Measurements from ENCODE around the gene CLCN3. TPM values are rescaled to one million over a fixed set of nuclear protein-coding genes. Genes with fewer than 3 reads are reported as not detected.

The CLCN3 gene
- total RNA-seq, 6 donors from 2014 or later = 16.2 to 54.4 (median 30.4) TPM

- ATAC-seq (ENCODE audit: low FRiP score in 2 of 2) = no peak
These were observed 121.2 kb downstream of the CLCN3 start for GRCh38 chr4:169741569-169741968.

GRCh38 chr4:169744601-169745000 lies 124.2 kb downstream of the CLCN3 start:
- no peak for ATAC-seq (ENCODE audit: low FRiP score in 2 of 2)
- TF ChIP-seq POLR2A (IDR thresholded peaks at IDR 0.05) (no peak), POLR2AphosphoS5 (IDR thresholded peaks at IDR 0.05) (no peak), EP300 (IDR thresholded peaks at IDR 0.05) (no peak), CTCF (IDR thresholded peaks at IDR 0.05) (no peak)
- DNase-seq = no peak
- WGBS, 2 donors = 97 to 100% methylated on average over 1 of the region's 1 CpG
- H3K4me3 ChIP-seq = no peak overlapping the region
- no peaks in the 10 kb centered on the region for H3K4me1 ChIP-seq
- peaks cover 0 to 34% (median 9%) of the 10 kb centered on the region in 4 donors for H3K36me3 ChIP-seq
- H3K27me3 ChIP-seq = no peaks in the 10 kb centered on the region
- H3K9me3 ChIP-seq = no peaks in the 10 kb centered on the region
- H3K27ac ChIP-seq = no peak overlapping the region

More at GRCh38 chr4:169741569-169741968, 121.2 kb downstream of the CLCN3 start:
- Histone ChIP-seq H3K4me3 (no peak overlapping the region), H3K36me3 (peaks cover 0 to 35% (median 5%) of the 10 kb centered on the region in 4 donors), H3K27ac (no peak overlapping the region), H3K27me3 (no peaks in the 10 kb centered on the region), H3K4me1 (no peaks in the 10 kb centered on the region), H3K9me3 (no peaks in the 10 kb centered on the region)
- 91 to 93% methylated on average over 2 of the region's 2 CpGs for WGBS, 2 donors
- TF ChIP-seq POLR2AphosphoS5 (IDR thresholded peaks at IDR 0.05) (no peak), POLR2A (IDR thresholded peaks at IDR 0.05) (no peak), EP300 (IDR thresholded peaks at IDR 0.05) (no peak)
- no peak for DNase-seq

- no peak for ATAC-seq (ENCODE audit: low FRiP score in 2 of 2)
- 100% methylated on average over 1 of the region's 1 CpG; no CpG with 5 or more reads in 1 of the 2 donors for WGBS, 2 donors
These were observed 124.9 kb downstream of the CLCN3 start for GRCh38 chr4:169745291-169745690.

GRCh38 chr4:169756971-169757574 lies 136.7 kb downstream of the CLCN3 start:
- Histone ChIP-seq H3K9me3 (no peaks in the 10 kb centered on the region), H3K4me3 (peak overlapping the region; percentile 66 to 94 (median 72)), H3K27ac (peak overlapping the region; percentile 31 to 82 (median 62)), H3K4me1 (peaks cover 11 to 21% (median 14%) of the 10 kb centered on the region in 4 donors), H3K36me3 (peaks cover 0 to 15% (median 3%) of the 10 kb centered on the region in 4 donors), H3K27me3 (no peaks in the 10 kb centered on the region)
- WGBS, 2 donors = 5% methylated on average over 13 of the region's 13 CpGs
- ATAC-seq (ENCODE audit: low FRiP score in 2 of 2) (peak; percentile 7 to 28), DNase-seq (no peak)
- TF ChIP-seq POLR2A (IDR thresholded peaks at IDR 0.05) (no peak), POLR2AphosphoS5 (IDR thresholded peaks at IDR 0.05) (no peak), CTCF (IDR thresholded peaks at IDR 0.05) (no peak), EP300 (IDR thresholded peaks at IDR 0.05) (no peak)

More at GRCh38 chr4:169745291-169745690, 124.9 kb downstream of the CLCN3 start:
- DNase-seq = peak in 1 of 2 donors; percentile 34
- H3K4me1 ChIP-seq = no peaks in the 10 kb centered on the region
- H3K27me3 ChIP-seq = no peaks in the 10 kb centered on the region
- no peaks in the 10 kb centered on the region for H3K9me3 ChIP-seq
- no peak overlapping the region for H3K27ac ChIP-seq
- no peak overlapping the region for H3K4me3 ChIP-seq
- peaks cover 0 to 33% (median 8%) of the 10 kb centered on the region in 4 donors for H3K36me3 ChIP-seq
- TF ChIP-seq EP300 (IDR thresholded peaks at IDR 0.05) (no peak), POLR2A (IDR thresholded peaks at IDR 0.05) (no peak), CTCF (IDR thresholded peaks at IDR 0.05) (no peak), POLR2AphosphoS5 (IDR thresholded peaks at IDR 0.05) (no peak)

- 0% methylated on average over 21 to 44 of the region's 46 CpGs for WGBS, 2 donors
- H3K27ac ChIP-seq = peak within 1 kb of the TSS; percentile 31 to 82 (median 62)
These were observed 137.3 kb downstream of the CLCN3 start, which contains the start of gene HPF1 for GRCh38 chr4:169757575-169758184. TSS of gene HPF1 (minus strand) at chr4:169757944. CDS start at chr4:169757877, 67 bp downstream.

More at GRCh38 chr4:169757575-169758184, 137.3 kb downstream of the CLCN3 start, which contains the start of gene HPF1:
- H3K4me3 ChIP-seq = peak within 1 kb of the TSS; percentile 66 to 94 (median 72)
- no peak for TF ChIP-seq CTCF (IDR thresholded peaks at IDR 0.05)
- TF ChIP-seq POLR2AphosphoS5 (IDR thresholded peaks at IDR 0.05) = peak; percentile 49 to 69
- peak in 1 of 4 donors; percentile 14 for TF ChIP-seq EP300 (IDR thresholded peaks at IDR 0.05)
- TF ChIP-seq POLR2A (IDR thresholded peaks at IDR 0.05) = peak in 3 of 4 donors; percentile 23 to 59 (median 28)
- H3K9me3 ChIP-seq = no peaks in the 10 kb centered on the region
- H3K36me3 ChIP-seq = peaks cover 0 to 9% (median 3%) of the 10 kb centered on the region in 4 donors
- H3K27me3 ChIP-seq = no peaks in the 10 kb centered on the region
- H3K4me1 ChIP-seq = peaks cover 11 to 21% (median 14%) of the 10 kb centered on the region in 4 donors
- peak; percentile 95 to 98 for ATAC-seq (ENCODE audit: low FRiP score in 2 of 2)
- DNase-seq = peak; percentile 95 to 97
